ENCODE measurements around the gene CDC42BPA. TPM values are rescaled to one million over a fixed set of nuclear protein-coding genes. Genes with fewer than 3 reads are reported as not detected.

Gene CDC42BPA
- total and polyA plus RNA-seq, 11 donors, result 9.8 to 33.8 (median 29.7) TPM

GRCh38 chr1:226954777-226955176 is 363.5 kb downstream of the CDC42BPA start:
- H3K4me3 ChIP-seq, result no peak overlapping the region
- H3K4me1 ChIP-seq, result peaks cover 0 to 68% (median 24%) of the 10 kb centered on the region in 12 donors
- no peak for TF ChIP-seq CTCF (IDR thresholded peaks at IDR 0.05)
- TF ChIP-seq POLR2A (IDR thresholded peaks at IDR 0.05), result no peak
- H3K27me3 ChIP-seq, result no peaks in the 10 kb centered on the region
- intact Hi-C loops (cut with DNase I), result no loop called here
- no peaks in the 10 kb centered on the region for H3K9me3 ChIP-seq
- WGBS, 4 donors, result 78 to 86% (median 84%) methylated on average over 4 of the region's 4 CpGs
- no peak for DNase-seq
- peaks cover 0 to 7% (median 0%) of the 10 kb centered on the region in 9 donors for H3K36me3 ChIP-seq
- peak overlapping the region in 2 of 12 donors; percentile 2 to 17 for H3K27ac ChIP-seq
- no peak for ATAC-seq

- Histone ChIP-seq H3K4me1 (peaks cover 0 to 68% (median 23%) of the 10 kb centered on the region in 12 donors), H3K36me3 (peaks cover 0 to 10% (median 0%) of the 10 kb centered on the region in 9 donors), H3K27me3 (no peaks in the 10 kb centered on the region), H3K27ac (peak overlapping the region in 2 of 12 donors; percentile 2 to 17), H3K9me3 (no peaks in the 10 kb centered on the region), H3K4me3 (no peak overlapping the region)
- no peak for TF ChIP-seq POLR2A (IDR thresholded peaks at IDR 0.05)
- no peak for TF ChIP-seq CTCF (IDR thresholded peaks at IDR 0.05)
- DNase-seq (no peak), ATAC-seq (no peak)
- intact Hi-C loops (cut with DNase I), result no loop called here
- 71 to 89% (median 84%) methylated on average over 3 to 6 of the region's 6 CpGs for WGBS, 4 donors
Observed at GRCh38 chr1:226954337-226954736, 364.0 kb downstream of the CDC42BPA start.

- peaks cover 0 to 10% (median 0%) of the 10 kb centered on the region in 9 donors for H3K36me3 ChIP-seq
- DNase-seq (no peak), ATAC-seq (no peak)
- TF ChIP-seq POLR2A (IDR thresholded peaks at IDR 0.05) (no peak), CTCF (IDR thresholded peaks at IDR 0.05) (no peak)
- no peaks in the 10 kb centered on the region for H3K27me3 ChIP-seq
- intact Hi-C loops (cut with DNase I), result no loop called here
- H3K9me3 ChIP-seq, result peaks cover 0 to under 1% (median 0%) of the 10 kb centered on the region in 12 donors
- peak overlapping the region in 1 of 12 donors; percentile 11 for H3K27ac ChIP-seq
- no peak overlapping the region for H3K4me3 ChIP-seq
- H3K4me1 ChIP-seq, result peaks cover 0 to 63% (median 23%) of the 10 kb centered on the region in 12 donors
- WGBS, 4 donors, result 87 to 92% (median 89%) methylated on average over 11 of the region's 11 CpGs
Observed at GRCh38 chr1:226953175-226953800, 365.0 kb downstream of the CDC42BPA start.

- intact Hi-C loops (cut with DNase I), result no loop called here
- Histone ChIP-seq H3K4me1 (peaks cover 0 to 57% (median 20%) of the 10 kb centered on the region in 12 donors), H3K27ac (peak overlapping the region in 6 of 12 donors; percentile 4 to 59 (median 30)), H3K36me3 (peaks cover 0 to 10% (median 0%) of the 10 kb centered on the region in 9 donors), H3K4me3 (no peak overlapping the region), H3K27me3 (no peaks in the 10 kb centered on the region), H3K9me3 (peaks cover 0 to 8% (median 0%) of the 10 kb centered on the region in 12 donors)
- DNase-seq (no peak), ATAC-seq (peak in 3 of 4 donors; percentile 28 to 64 (median 45))
- 59 to 71% (median 62%) methylated on average over 3 of the region's 3 CpGs for WGBS, 4 donors
- TF ChIP-seq POLR2A (IDR thresholded peaks at IDR 0.05), result no peak
- TF ChIP-seq CTCF (IDR thresholded peaks at IDR 0.05), result peak in 2 of 12 donors; percentile 8 to 10
Observed at GRCh38 chr1:226952118-226952441, 366.2 kb downstream of the CDC42BPA start.
